ENCODE results near the gene MAP4K2.

Gene MAP4K2

DNA sequence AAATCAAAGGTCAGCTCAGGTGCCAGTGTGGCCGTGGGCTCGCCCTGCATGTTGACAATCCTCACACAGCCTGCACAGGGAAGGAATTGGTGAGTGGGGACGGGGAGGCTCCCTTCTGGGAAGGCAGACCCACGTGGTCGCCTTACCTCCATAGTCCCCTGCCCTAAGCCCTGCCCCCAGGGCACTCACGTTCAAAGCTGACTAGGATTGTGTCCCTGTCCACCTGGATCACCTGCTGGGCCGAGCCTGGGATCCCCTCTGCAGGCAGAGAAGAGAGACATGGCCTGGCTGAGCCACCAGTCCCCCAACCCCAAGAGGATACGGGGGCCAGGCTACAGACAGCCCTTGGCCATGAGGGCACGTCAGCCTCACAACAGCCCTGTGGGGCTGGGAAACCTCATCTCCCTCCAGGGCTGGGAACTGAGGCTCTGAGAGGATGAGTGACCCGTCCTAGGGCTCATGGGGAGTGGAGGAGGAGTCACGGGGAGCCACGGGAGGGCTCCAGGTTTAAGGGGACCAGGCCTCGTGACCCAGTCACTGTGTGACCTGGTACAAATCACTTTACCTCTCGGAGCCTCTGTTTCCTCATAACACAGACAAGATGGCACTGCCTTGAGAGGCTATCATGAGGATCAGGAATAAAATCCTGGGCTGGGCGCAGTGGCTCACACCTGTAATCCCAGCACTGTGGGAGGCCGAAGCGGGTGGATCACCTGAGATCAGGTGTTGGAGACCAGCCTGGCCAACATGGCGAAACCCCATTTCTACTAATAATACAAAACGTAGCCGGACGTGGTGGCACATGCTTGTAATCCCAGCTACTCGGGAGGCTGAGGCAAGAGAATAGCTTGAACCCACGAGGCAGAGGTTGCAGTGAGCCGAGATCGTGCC lies 12.6 kb downstream of the MAP4K2 start:
- no peak for DNase-seq

DNA sequence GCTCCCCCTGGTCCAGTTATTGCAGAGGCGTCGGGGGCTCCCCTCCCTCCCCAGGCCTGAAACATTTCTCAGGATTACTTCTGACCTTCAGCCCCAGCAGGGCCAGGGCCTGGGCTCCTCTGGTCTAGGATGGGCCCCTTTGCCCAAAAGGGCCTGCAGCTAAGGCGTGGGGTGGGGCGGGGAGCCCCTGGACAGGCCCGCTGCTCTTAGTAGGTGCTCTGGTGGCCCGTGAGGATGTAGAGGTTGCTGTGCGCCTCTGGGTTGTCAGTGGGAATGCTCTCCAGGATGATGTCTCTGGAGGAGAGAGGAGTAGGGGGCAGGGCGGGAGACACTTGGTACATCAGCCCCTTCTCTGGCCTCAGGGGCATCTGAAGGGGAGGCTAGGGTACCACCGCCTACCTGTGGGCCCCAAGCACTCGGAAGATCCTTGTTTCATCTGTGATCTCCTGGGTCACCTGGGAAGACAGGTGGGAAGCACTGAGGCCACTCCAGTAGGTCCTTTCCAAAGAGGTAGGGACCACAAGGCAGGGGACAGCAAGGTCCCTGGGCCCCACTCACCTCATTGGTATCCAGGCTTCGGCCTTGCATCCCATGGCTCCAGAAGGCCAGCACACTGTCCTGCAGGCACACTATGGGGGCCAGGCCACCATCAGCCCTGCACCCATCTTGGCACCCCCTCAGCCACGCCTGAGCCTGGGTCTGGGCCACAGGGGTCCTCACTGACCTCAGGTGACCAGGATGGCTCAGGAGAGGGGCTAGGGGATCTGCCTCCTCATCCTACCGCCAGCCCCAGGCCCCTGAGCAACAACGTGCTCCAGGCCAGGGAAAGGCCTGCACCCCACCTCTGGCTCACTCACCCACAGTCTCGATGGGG lies 13.4 kb downstream of the MAP4K2 start:
- DNase-seq, result no peak

DNA sequence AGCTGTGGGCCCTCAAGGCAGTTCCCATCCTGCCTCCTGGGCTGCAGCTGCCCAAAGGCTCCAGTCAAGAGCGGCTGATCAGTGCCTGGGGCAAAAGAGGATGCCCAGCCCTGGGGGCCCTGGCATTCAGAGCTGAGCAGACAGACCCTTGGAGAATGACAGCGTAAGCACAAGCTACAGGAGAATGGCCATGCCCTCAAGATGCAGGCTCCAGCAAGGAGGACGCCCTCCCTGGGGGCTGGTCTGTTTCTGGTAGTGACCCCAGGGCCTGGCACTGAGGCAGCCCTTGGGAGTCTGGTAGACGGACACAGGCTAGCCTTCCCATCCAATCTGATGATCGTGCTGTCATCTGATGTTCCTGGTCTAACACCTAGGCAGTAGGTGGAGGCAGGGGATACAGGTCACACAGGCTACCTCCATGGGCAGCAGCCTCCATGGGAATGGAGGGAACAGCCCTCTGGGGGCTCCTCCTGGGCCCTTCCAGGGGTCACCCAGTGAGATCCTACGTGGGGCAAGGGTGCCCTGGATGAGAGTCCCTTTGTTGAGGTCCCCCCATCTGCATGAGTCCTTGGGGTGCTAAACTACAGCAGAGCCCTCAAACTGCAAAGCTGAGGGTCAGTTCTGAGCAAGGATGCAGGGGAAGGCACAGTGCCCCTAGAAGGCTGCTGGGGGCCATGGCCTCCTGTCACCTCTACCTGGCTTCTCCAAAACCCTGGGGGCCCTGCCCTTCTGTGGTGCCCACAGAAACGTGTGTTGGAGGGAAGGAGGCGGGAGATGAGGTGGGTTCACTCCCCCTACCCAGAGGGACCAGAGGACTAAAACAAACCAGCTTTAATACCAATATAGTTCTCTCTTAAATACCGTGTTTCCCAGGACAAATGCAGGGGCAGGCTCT lies 14.4 kb downstream of the MAP4K2 start:
- no peak for DNase-seq

- peak; percentile 67 to 68 for DNase-seq
These were observed 15.3 kb downstream of the MAP4K2 start for GRCh38 chr11:64787526-64788320.

GRCh38 chr11:64786308-64786707 lies 16.7 kb downstream of the MAP4K2 start:
- DNase-seq, result no peak

DNA sequence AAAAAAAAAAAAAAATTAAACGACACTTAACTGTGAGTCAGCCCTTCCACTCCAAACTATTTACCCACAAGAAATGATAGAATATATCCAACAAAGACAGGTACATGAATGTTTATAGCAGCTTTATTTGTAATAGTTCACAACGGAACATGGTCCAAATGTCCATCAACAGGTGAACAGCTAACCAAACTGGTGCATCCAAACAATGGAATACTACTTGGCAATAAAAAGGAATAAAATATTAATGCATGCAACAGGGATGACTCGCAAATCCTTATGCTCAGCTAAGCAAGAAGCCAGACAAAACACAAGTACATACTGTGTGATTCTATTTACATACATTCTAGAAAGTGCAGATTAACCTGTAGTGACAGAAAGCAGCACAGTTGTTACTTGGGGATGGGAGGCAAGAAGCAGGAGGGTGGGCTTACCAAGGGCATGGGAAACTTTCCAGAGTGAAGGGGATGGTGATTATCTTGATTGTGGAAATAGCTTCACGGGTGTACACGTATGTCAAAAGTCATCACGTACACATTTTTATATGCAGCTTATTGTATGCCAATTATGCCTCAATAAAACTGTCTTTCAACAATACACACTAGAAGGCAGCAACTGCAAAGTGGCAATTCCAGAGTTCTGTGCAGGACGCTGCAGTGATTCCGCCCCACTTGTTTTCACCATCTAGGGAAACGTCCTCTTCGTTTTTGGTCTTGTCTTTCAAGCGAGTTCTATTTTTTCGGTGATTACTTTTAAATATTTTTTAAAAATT lies 18.0 kb downstream of the MAP4K2 start:
- DNase-seq, result no peak

GRCh38 chr11:64778473-64779298 lies 24.3 kb downstream of the MAP4K2 start, which contains the start of gene SF1:
SF1 (minus strand) TSS chr11:64778542; CDS start chr11:64778392, 150 bp downstream.
- DNase-seq, result peak; percentile 97 to 98

DNA sequence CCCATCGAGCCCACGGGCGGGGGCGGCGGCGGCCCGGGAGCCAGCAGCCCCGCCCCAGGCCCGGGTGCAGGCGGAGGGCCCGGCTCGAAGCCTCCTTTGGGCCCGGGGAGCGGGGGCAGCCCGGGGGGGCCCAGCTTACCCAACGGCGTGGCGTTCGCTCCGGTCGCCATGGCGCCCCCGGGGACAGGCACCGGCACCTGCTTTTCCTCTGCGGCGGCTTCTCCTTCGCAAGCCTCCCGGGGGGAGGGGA lies 24.9 kb downstream of the MAP4K2 start:
- DNase-seq, result no peak

DNA sequence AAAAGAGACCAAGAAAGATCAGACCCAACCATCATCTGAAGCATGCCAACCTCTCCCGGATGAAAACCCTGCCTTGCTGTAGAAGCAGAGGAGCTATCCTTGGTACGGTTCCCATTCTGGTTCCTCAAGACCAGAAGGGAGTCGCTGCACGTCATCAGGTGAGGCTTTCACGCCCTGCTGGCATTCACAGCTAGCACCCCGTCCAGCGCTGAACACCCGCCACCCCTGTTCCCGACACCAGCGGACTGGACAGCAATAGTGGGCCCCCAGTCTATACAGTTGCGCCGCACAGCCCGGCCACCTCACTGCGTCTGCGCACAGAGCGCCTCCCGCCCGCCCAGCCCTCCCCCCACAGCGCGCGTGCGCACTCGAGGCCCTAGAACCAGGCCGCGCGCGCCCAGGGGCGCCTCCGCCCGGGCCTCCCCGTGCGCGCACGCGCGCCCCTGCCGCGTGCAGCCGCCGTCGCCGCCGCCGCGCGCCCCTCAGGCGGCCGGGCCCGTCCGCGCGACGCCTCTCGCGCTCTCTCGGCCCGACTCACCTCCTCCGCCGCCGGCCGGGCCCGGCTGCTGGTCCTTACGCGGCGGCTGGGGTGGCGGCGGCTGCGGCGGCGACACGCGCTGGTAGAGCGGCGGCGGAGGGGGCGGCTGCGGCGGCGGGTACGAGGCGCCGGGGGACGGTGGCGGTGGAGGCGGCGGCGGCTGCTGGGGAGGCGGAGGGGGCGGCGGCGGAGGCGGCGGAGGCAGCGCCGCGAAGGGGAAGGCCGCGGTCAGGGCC lies 25.4 kb downstream of the MAP4K2 start:
- DNase-seq, result peak; percentile 82

- no peak for DNase-seq
These were observed 26.1 kb downstream of the MAP4K2 start for GRCh38 chr11:64776875-64777274.

GRCh38 chr11:64776425-64776824 lies 26.6 kb downstream of the MAP4K2 start:
- no peak for DNase-seq

DNA sequence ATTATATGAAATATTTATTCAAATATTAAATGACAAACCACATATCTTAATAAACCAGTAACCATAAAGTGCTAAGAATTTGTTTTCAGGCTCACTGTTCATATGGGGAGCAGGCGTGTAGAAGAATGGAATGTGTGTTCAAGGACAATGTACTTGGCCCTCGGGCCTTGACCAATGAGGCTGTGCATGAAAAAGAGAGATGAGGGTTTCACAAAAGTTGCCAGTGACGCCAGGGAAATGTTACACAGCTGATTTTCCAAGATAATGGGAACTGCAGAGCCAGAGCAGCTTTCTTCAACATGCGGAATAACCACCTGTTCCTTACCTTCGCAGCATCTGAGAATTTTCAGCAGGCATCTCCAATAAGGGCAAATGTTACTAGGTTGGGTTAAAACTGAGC lies 28.9 kb downstream of the MAP4K2 start:
- DNase-seq, result no peak

- no peak for DNase-seq
These were observed 30.6 kb downstream of the MAP4K2 start for GRCh38 chr11:64772303-64773018.

DNA sequence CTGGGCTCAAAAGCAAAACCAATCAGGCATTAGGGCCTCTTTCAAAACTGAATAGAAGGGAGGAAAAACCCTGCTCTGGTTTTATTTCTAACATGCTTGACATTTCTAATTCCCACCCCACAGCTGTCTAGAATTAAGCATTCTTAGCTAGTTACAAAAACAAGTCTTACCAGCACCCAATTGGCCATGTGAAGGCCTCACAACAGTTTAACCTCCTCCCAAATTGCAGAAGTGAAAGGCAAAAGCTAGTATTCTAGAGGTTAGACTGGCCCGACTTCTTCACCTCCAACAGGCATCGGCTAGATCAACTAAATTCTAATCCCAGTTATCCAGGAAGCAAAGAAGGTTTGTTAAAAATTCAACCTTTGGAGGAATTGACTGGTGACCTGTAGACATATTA lies 31.2 kb downstream of the MAP4K2 start:
- DNase-seq, result no peak

DNA sequence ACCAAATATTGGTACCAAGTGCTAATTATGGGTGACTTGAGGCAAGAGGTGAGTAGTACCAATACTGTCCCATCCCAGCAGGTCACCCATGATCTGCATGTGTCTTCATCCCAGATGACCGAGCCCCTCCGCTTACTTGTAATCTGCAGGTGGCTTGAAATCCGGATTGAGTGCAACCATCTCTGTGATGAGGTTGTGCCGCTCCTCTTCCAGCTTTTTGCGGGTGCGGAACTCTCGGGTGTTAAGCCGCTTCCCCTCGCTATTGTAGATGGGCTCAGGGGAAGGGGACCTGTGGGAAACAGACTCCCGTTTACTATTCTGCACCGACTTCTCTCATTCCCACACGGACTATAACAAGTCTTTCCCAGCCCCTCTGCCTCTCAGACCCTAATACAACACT lies 32.9 kb downstream of the MAP4K2 start:
- no peak for DNase-seq

- no peak for DNase-seq
These were observed 33.7 kb downstream of the MAP4K2 start for GRCh38 chr11:64769283-64769682.

- no peak for DNase-seq
These were observed 34.7 kb downstream of the MAP4K2 start for GRCh38 chr11:64768300-64768694.

DNA sequence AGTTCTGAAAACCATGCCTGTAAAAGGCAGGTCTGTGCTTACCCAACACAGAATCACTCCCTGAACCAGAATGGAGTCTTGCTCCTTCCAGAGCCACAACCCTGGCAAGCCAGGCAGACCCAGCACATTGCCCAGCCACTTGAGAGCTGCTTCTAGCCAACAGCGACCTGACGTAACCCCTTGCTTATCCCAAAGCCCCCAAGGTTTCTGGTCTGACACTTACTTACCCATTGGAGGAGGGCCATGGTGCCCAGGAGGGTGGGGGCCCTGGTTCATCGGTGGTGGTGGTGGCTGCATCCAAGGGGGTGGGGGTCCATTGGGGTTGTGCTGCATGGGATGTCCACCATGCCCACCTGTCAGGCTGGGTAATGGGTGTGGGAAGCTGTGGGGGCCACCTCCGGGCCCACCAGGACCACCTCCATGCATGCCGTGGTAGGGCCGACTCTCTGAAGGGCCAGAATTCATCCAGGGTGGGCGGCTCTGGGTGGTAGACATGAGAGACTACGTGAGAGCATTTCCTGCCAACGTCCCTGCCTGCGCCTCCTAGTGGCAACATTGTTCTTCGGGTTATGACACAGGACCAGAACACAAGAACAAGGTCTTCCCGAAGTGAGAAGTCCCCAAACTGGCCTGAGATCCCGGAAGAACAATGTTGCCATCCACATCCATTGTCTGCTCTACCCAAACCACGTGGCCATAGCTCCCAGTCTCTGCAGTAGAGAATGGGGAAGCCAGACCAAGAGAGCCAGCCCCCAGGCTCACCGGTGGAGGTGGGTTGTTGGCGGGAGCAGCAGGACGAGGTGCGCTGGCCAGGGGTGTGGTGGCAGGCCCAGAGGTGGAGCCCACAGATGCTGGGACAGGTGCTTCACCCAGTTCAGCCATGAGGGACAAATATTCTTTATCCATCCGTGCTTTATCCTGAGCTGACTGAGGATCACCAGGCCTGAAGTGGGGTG lies 35.4 kb downstream of the MAP4K2 start:
- DNase-seq, result peak; percentile 86 to 89
